Sigmoid colon (tissue), 7 donors: Measurements from ENCODE around the gene MXD3. TPM values are rescaled to one million over a fixed set of nuclear protein-coding genes. Genes with fewer than 3 reads are reported as not detected.
"Not testable (repeated sequence)": the region's sequence is repeated elsewhere in the genome, so short reads cannot be mapped to it uniquely, and the experiment has no call there.

Experiments used
- DNase-seq: peaks from one replicate; pipeline ENCODE4 v3.0.0-alpha.2; 2019
- H3K27ac ChIP-seq, 4 donors: fragments of 200-600 bp; sonication (generic); one replicate each; pipeline ENCODE4 v1.5.1; 2016 to 2019; ENCODE audit warnings: mild to moderate bottlenecking in 1 of 4
- H3K27me3 ChIP-seq, 3 donors: fragments of 200-600 bp; sonication (generic); one replicate each; pipeline ENCODE4 v1.5.1; 2019; ENCODE audit warnings: mild to moderate bottlenecking in 1 of 3
- H3K36me3 ChIP-seq, 4 donors: fragments of 200-600 bp; sonication (generic); one replicate each; pipeline ENCODE4 v1.5.1; 2016 to 2019
- H3K4me1 ChIP-seq, 4 donors: fragments of 200-600 bp; sonication (generic); one replicate each; pipeline ENCODE4 v1.5.1; 2017 to 2019
- H3K4me3 ChIP-seq, 4 donors: fragments of 200-600 bp; sonication (generic); one replicate each; pipeline ENCODE4 v1.5.1; 2017 to 2019; ENCODE audit warnings: mild to moderate bottlenecking in 2 of 4, moderate library complexity in 1 of 4
- H3K9me3 ChIP-seq, 4 donors: fragments of 200-600 bp in 3 of 4; sonication (generic) in 3 of 4; one replicate each; pipeline versions ENCODE4 v1.5.1 to v1.6.1; 2013 to 2019
- EP300 ChIP-seq, 4 donors: sonication (generic); formaldehyde crosslinking; IDR thresholded peaks; one replicate each; pipeline ENCODE4 v1.6.1; 2017; ENCODE audit warnings: antibody characterized with exemption in 4 of 4
- POLR2A ChIP-seq, 2 donors: fragments of 450-650 bp; IDR thresholded peaks; one replicate each; pipeline ENCODE4 v1.6.1; 2016; ENCODE audit warnings: antibody characterized with exemption in 2 of 2, mild to moderate bottlenecking in 2 of 2, moderate library complexity in 2 of 2
- POLR2AphosphoS5 ChIP-seq, 4 donors: sonication (generic); formaldehyde crosslinking; IDR thresholded peaks; one replicate each; pipeline ENCODE4 v1.6.1; 2017; ENCODE audit warnings: antibody characterized with exemption in 4 of 4
- WGBS, 2 donors: extraction: QIAGEN DNeasy Blood & Tissue Kit; methylation state at CpG; one replicate each; pipeline ENCODE4 v1.1.7; 2013; 5-methylcytosine and 5-hydroxymethylcytosine counted together
- intact Hi-C: fragments of 100-400 bp; cut with DNase I; formaldehyde crosslinking; loops from one replicate; pipeline ENCODE4 v1.15.1; 2023
- polyA plus RNA-seq, 3 donors: library from polyadenylated mRNA; stranded (reverse); fragments of 200-250 nt; gene quantifications; one replicate each; pipeline ENCODE4 v1.2.3, GENCODE V29; 2013
- total RNA-seq, 4 donors: library from RNA; depleted of rRNA; stranded (reverse); fragments of >200 nt; gene quantifications; one replicate each; pipeline ENCODE4 v1.1.0, GENCODE V29; 2016
- TF ChIP-seq, protein P1 (sequence below), 4 experiments: fragments of 450-650 bp in 3 of 4; fragments of 200-600 bp in 1 of 4; IDR thresholded peaks; one replicate each; pipeline ENCODE4 v1.5.1; 2016 to 2019; ENCODE audit warnings: antibody characterized with exemption in 4 of 4, mild to moderate bottlenecking in 3 of 4, moderate library complexity in 2 of 4
- donor health status: healthy with polysubstance abuse.
- donor health status: Bipolar disorder and iron deficiency.
- donor health status: healthy.

The MXD3 gene
- total and polyA plus RNA-seq, 7 donors = 2.1 to 23.8 (median 8.2) TPM

DNA sequence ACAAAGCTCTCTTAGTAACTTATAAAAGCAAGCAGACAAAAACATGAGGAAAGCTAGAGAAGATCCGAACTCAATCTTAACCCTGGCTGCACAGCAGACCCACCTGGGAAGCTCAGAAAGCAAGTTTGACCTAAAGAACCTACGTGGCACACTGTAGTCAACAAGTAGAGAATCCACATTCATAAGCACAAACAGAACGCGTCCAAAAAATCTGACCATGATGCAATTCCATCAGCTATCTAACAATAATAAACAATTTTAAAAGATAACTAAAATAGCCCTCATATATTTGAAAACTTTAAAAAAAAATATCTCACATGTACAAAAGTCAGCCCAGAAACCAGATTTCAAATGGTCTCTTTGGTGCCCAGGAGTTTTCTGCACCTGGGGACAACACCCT lies 35.1 kb upstream of the MXD3 start:
- TF ChIP-seq EP300 (IDR thresholded peaks at IDR 0.05) (no peak), POLR2A (IDR thresholded peaks at IDR 0.05) (no peak), POLR2AphosphoS5 (IDR thresholded peaks at IDR 0.05) (no peak)
- TF ChIP-seq, protein P1, sequence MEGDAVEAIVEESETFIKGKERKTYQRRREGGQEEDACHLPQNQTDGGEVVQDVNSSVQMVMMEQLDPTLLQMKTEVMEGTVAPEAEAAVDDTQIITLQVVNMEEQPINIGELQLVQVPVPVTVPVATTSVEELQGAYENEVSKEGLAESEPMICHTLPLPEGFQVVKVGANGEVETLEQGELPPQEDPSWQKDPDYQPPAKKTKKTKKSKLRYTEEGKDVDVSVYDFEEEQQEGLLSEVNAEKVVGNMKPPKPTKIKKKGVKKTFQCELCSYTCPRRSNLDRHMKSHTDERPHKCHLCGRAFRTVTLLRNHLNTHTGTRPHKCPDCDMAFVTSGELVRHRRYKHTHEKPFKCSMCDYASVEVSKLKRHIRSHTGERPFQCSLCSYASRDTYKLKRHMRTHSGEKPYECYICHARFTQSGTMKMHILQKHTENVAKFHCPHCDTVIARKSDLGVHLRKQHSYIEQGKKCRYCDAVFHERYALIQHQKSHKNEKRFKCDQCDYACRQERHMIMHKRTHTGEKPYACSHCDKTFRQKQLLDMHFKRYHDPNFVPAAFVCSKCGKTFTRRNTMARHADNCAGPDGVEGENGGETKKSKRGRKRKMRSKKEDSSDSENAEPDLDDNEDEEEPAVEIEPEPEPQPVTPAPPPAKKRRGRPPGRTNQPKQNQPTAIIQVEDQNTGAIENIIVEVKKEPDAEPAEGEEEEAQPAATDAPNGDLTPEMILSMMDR (IDR thresholded peaks at IDR 0.05) = no peak
- no peak for DNase-seq
- 78 to 81% methylated on average over 4 of the region's 4 CpGs for WGBS, 2 donors
- Histone ChIP-seq H3K4me1 (peaks cover 0 to 45% (median 33%) of the 10 kb centered on the region in 4 donors), H3K36me3 (peaks cover 0 to 25% (median 2%) of the 10 kb centered on the region in 4 donors), H3K4me3 (no peak overlapping the region), H3K27me3 (no peaks in the 10 kb centered on the region), H3K9me3 (no peaks in the 10 kb centered on the region), H3K27ac (no peak overlapping the region)
- intact Hi-C loops = no loop called here

DNA sequence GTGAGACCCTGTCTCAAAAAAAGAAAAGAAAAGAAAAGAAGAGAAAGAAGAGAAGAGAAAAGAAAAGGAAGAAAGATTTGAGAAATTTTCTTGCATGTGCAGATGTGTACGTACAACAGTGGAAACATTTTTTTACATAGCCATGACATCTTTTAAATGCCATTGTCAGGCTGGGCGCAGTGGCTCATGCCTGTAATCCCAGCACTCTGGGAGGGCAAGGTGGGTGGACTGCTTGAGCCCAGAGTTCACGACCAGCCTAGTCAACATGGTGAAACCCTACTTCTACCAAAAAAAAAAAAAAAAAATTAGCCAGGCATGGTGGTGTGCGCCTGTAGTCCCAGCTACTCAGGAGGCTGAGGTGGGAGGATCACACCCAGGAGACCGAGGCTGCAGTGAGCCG lies 33.2 kb upstream of the MXD3 start:
- 96% methylated on average over 6 of the region's 6 CpGs for WGBS, 2 donors
- no peak for DNase-seq
- Histone ChIP-seq H3K4me1 (peaks cover 0 to 32% (median 22%) of the 10 kb centered on the region in 4 donors), H3K36me3 (peaks cover 0 to 32% (median under 1%) of the 10 kb centered on the region in 4 donors), H3K4me3 (no peak overlapping the region), H3K27ac (no peak overlapping the region), H3K9me3 (no peaks in the 10 kb centered on the region), H3K27me3 (no peaks in the 10 kb centered on the region)
- no peak for TF ChIP-seq EP300 (IDR thresholded peaks at IDR 0.05)
- no peak for TF ChIP-seq POLR2A (IDR thresholded peaks at IDR 0.05)
- TF ChIP-seq POLR2AphosphoS5 (IDR thresholded peaks at IDR 0.05) = no peak
- TF ChIP-seq, protein P1 (IDR thresholded peaks at IDR 0.05) = no peak
- intact Hi-C loops = no loop called here

DNA sequence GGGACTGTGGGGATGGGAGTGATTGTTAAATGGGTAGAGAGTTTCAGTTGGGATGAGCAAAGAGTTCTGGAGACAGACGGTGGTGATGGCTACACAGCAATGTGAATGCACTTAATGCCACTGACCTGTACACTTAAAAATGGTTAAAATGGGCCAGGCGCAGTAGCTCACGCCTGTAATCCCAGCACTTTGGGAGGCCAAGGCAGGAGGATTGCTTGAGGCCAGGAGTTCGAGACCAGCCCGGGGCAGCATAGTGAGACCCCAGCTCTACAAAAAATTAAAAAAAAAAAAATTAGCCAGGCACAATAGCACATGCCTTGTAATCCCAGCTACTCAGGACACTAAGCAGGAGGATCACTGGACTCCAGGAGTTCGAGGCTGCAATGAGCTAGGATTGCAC lies 32.1 kb upstream of the MXD3 start:
- H3K4me3 ChIP-seq = no peak overlapping the region
- peaks cover 0 to 38% (median 2%) of the 10 kb centered on the region in 4 donors for H3K36me3 ChIP-seq
- 95 to 96% methylated on average over 6 of the region's 6 CpGs for WGBS, 2 donors
- H3K4me1 ChIP-seq = peaks cover 0 to 21% (median 11%) of the 10 kb centered on the region in 4 donors
- TF ChIP-seq EP300 (IDR thresholded peaks at IDR 0.05) = no peak
- TF ChIP-seq, protein P1 (IDR thresholded peaks at IDR 0.05) = no peak
- TF ChIP-seq POLR2AphosphoS5 (IDR thresholded peaks at IDR 0.05) = no peak
- TF ChIP-seq POLR2A (IDR thresholded peaks at IDR 0.05) = no peak
- intact Hi-C loops = no loop called here
- no peak for DNase-seq
- H3K9me3 ChIP-seq = no peaks in the 10 kb centered on the region
- no peak overlapping the region for H3K27ac ChIP-seq
- no peaks in the 10 kb centered on the region for H3K27me3 ChIP-seq

DNA sequence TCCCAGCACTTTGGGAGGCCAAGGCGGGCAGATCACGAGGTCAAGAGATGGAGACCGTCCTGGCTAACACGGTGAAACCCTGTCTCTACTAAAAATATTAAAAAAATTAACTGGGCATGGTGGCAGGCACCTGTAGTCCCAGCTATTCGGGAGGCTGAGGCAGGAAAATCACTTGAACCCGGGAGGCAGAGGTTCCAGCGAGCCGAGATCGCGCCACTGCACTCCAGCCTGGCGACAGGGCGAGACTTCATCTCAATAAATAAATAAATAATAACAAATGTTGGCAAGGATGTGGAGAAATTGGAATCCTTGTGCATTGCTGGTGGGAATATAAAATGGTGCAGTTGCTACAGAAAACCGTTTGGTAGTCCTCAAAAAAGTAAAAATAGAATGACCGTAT lies 31.3 kb upstream of the MXD3 start:
- H3K9me3 ChIP-seq, DNase-seq, H3K27ac ChIP-seq, intact Hi-C loops, H3K27me3 ChIP-seq, H3K4me3 ChIP-seq: not testable (repeated sequence)
- WGBS, 2 donors = 95% methylated on average over 14 of the region's 14 CpGs
- peaks cover 0 to 42% (median 8%) of the 10 kb centered on the region in 4 donors for H3K36me3 ChIP-seq
- peaks cover 0 to 15% (median 8%) of the 10 kb centered on the region in 4 donors for H3K4me1 ChIP-seq

DNA sequence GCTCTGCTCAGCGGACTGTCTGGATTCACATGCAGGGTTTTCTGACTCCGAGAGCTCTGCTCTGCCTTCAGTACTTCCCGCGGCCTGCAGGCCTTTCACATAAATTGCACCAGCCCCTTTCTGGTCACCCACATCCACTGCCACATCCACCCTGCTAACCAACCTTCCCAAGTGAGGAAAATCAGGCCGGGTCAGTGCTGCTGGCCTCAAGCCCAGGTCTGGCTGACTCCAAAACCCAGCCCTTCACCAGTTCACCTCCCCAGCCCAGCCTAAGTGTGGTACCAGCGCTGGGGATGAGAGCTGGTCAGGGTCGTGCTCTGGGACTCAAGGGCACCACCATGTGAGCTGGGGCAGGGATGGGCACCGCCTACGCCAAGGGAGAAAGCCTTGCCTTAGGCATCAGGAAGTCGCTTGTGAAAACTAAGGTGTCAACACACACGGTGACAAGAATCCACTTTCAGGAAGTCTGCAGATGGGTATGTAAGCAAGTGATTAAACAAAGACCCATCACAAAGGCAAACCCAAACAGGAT lies 27.5 kb upstream of the MXD3 start:
- 77 to 81% methylated on average over 11 of the region's 11 CpGs for WGBS, 2 donors

More for the DNA sequence above, 27.5 kb upstream of the MXD3 start:
- no peak for DNase-seq
- Histone ChIP-seq H3K4me3 (no peak overlapping the region), H3K36me3 (peaks cover 22 to 68% (median 45%) of the 10 kb centered on the region in 4 donors), H3K27ac (no peak overlapping the region), H3K4me1 (no peaks in the 10 kb centered on the region), H3K27me3 (no peaks in the 10 kb centered on the region), H3K9me3 (no peaks in the 10 kb centered on the region)
- no peak for TF ChIP-seq EP300 (IDR thresholded peaks at IDR 0.05)
- no peak for TF ChIP-seq POLR2A (IDR thresholded peaks at IDR 0.05)
- no peak for TF ChIP-seq POLR2AphosphoS5 (IDR thresholded peaks at IDR 0.05)
- TF ChIP-seq, protein P1 (IDR thresholded peaks at IDR 0.05) = no peak
- intact Hi-C loops = no loop called here
